Measurements from ENCODE around the gene ANTXRL.

DNA sequence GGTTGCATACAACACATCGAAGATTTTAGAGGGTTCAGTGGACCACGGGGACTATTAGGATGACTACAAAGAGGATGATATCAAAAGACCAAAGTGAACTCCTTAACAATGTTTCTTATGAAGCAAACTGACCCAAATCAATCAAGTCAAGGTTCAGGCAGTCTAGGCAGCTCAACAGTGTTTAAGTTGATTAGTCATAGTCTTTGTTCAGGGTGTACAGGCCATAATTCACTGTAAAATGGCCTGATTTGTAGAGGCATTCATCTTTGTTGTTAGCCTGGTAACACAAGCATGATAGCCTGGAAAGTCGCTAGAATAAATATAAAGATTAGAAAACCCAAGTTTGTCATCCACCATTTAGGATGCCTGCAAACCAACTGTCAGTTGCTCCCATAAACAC, 32.6 kb downstream of the ANTXRL start:
- TF ChIP-seq CTCF (IDR thresholded peaks at IDR 0.05; ENCODE audit: low read depth, low read length): no peak
- no peak for TF ChIP-seq EZH2phosphoT487 (IDR thresholded peaks at IDR 0.05; ENCODE audit: low read depth)
